ENCODE measurements around the gene COL27A1. TPM values are rescaled to one million over a fixed set of nuclear protein-coding genes. Genes with fewer than 3 reads are reported as not detected.

Gene COL27A1
- polyA plus RNA-seq, 1 donor (not counting 4 experiments of a cell fraction or from before 2014, with no cell fraction given), result 14.0 TPM

GRCh38 chr9:114336157-114336556, 180.8 kb downstream of the COL27A1 start:
- no peak for FAIRE-seq

GRCh38 chr9:114336699-114337395, 181.5 kb downstream of the COL27A1 start:
- no peak overlapping the region for H3K4me3 ChIP-seq (ENCODE audit: control insufficient read depth in 2 of 3, extremely low read depth in 1 of 3, insufficient read depth in 2 of 3, low read depth in 1 of 3, low read length in 3 of 3)
- H3K36me3 ChIP-seq (ENCODE audit: control insufficient read depth in 2 of 2, extremely low read depth in 1 of 2, insufficient read depth in 2 of 2, low read length in 2 of 2), result peaks cover 0 to 1% of the 10 kb centered on the region in 2 experiments
- H4K20me1 ChIP-seq (ENCODE audit: control insufficient read depth, extremely low read depth, insufficient read depth, low read length), result no peaks in the 10 kb centered on the region
- no peak overlapping the region for H2AFZ ChIP-seq (ENCODE audit: control insufficient read depth, low read length)
- H3K9me3 ChIP-seq (ENCODE audit: control insufficient read depth, low read depth, low read length), result no peaks in the 10 kb centered on the region
- DNase-seq (ENCODE audit: low read depth, low spot score) (no peak), FAIRE-seq (no peak)
- dilution Hi-C loops (cut with MboI; ENCODE audit: extremely low pct_ligation_motif_present, low sequenced_read_pairs), result no loop called here
- H3K4me2 ChIP-seq (ENCODE audit: control insufficient read depth, extremely low read depth, insufficient read depth, low read depth, low read length), result no peak overlapping the region
- no peaks in the 10 kb centered on the region for H3K4me1 ChIP-seq (ENCODE audit: control insufficient read depth, extremely low read depth, insufficient read depth, low read length)
- TF ChIP-seq CTCF (optimal IDR thresholded peaks at IDR 0.05 in 1 of 3, IDR thresholded peaks at IDR 0.05 in 1 of 3, conservative IDR thresholded peaks at IDR 0.05 in 1 of 3; ENCODE audit: extremely low read depth in 1 of 3, insufficient read depth in 2 of 3, low read length in 3 of 3) (no peak), EZH2 (IDR thresholded peaks at IDR 0.05; ENCODE audit: low read length) (no peak)
- H3K79me2 ChIP-seq (ENCODE audit: control insufficient read depth, insufficient read depth, low read length), result no peaks in the 10 kb centered on the region
- H3K27me3 ChIP-seq (ENCODE audit: control insufficient read depth, extremely low read depth, insufficient read depth, low read length), result no peaks in the 10 kb centered on the region
- no peaks in the 10 kb centered on the region for H3K9me1 ChIP-seq (ENCODE audit: control insufficient read depth, extremely low read depth, insufficient read depth, low read length)
- H3K27ac ChIP-seq (ENCODE audit: control insufficient read depth, insufficient read depth, low read length), result no peak overlapping the region
- no peak overlapping the region for H3K9ac ChIP-seq (ENCODE audit: control insufficient read depth, extremely low read depth, insufficient read depth, low read length)

More at GRCh38 chr9:114336157-114336556, 180.8 kb downstream of the COL27A1 start:
- Histone ChIP-seq H3K4me1 (ENCODE audit: control insufficient read depth, extremely low read depth, insufficient read depth, low read length) (no peaks in the 10 kb centered on the region), H3K9me3 (ENCODE audit: control insufficient read depth, low read depth, low read length) (no peaks in the 10 kb centered on the region), H3K36me3 (ENCODE audit: control insufficient read depth in 2 of 2, extremely low read depth in 1 of 2, insufficient read depth in 2 of 2, low read length in 2 of 2) (peaks cover 0 to 1% of the 10 kb centered on the region in 2 experiments), H4K20me1 (ENCODE audit: control insufficient read depth, extremely low read depth, insufficient read depth, low read length) (no peaks in the 10 kb centered on the region), H2AFZ (ENCODE audit: control insufficient read depth, low read length) (no peak overlapping the region), H3K79me2 (ENCODE audit: control insufficient read depth, insufficient read depth, low read length) (no peaks in the 10 kb centered on the region), H3K27me3 (ENCODE audit: control insufficient read depth, extremely low read depth, insufficient read depth, low read length) (no peaks in the 10 kb centered on the region), H3K9me1 (ENCODE audit: control insufficient read depth, extremely low read depth, insufficient read depth, low read length) (no peaks in the 10 kb centered on the region), H3K4me3 (ENCODE audit: control insufficient read depth in 2 of 3, extremely low read depth in 1 of 3, insufficient read depth in 2 of 3, low read depth in 1 of 3, low read length in 3 of 3) (no peak overlapping the region), H3K9ac (ENCODE audit: control insufficient read depth, extremely low read depth, insufficient read depth, low read length) (no peak overlapping the region), H3K4me2 (ENCODE audit: control insufficient read depth, extremely low read depth, insufficient read depth, low read depth, low read length) (no peak overlapping the region), H3K27ac (ENCODE audit: control insufficient read depth, insufficient read depth, low read length) (no peak overlapping the region)
- no peak for TF ChIP-seq CTCF (optimal IDR thresholded peaks at IDR 0.05 in 1 of 3, IDR thresholded peaks at IDR 0.05 in 1 of 3, conservative IDR thresholded peaks at IDR 0.05 in 1 of 3; ENCODE audit: extremely low read depth in 1 of 3, insufficient read depth in 2 of 3, low read length in 3 of 3)
- TF ChIP-seq EZH2 (IDR thresholded peaks at IDR 0.05; ENCODE audit: low read length), result no peak
- dilution Hi-C loops (cut with MboI; ENCODE audit: extremely low pct_ligation_motif_present, low sequenced_read_pairs), result no loop called here
- DNase-seq (ENCODE audit: low read depth, low spot score), result no peak

All from keratinocyte (primary cell).